Adipocyte (in vitro differentiated cells): ENCODE data around the gene SLC4A9.

Experiments used
- DNase-seq: peaks from one replicate; pipeline ENCODE4 v3.0.0-alpha.2; 2015; ENCODE audit warnings: low read depth
- H3K27me3 ChIP-seq: replicated peaks from 2 replicates; pipeline ENCODE4 v1.7.0; 2013; ENCODE audit warnings: mild to moderate bottlenecking, low read length, moderate library complexity; ENCODE audit not compliant: control insufficient read depth, insufficient read depth
- H3K36me3 ChIP-seq: 2 replicates; pipeline ENCODE4 v1.7.0; 2013; ENCODE audit warnings: low read length, mild to moderate bottlenecking, moderate library complexity; ENCODE audit not compliant: control insufficient read depth, insufficient read depth, severe bottlenecking
- H3K4me1 ChIP-seq: 2 replicates; pipeline ENCODE4 v1.7.0; 2013; ENCODE audit warnings: mild to moderate bottlenecking, low read length, moderate library complexity; ENCODE audit not compliant: control insufficient read depth, insufficient read depth
- H3K4me3 ChIP-seq: 2 replicates; pipeline ENCODE4 v1.7.0; 2013; ENCODE audit warnings: mild to moderate bottlenecking, low read length, moderate library complexity
- H3K9ac ChIP-seq: 2 replicates; pipeline ENCODE4 v1.7.0; 2013; ENCODE audit warnings: mild to moderate bottlenecking, low read length, moderate library complexity
- H3K9me3 ChIP-seq: 2 replicates; pipeline ENCODE4 v1.7.0; 2013; ENCODE audit warnings: mild to moderate bottlenecking, low read length, moderate library complexity; ENCODE audit not compliant: control insufficient read depth

Gene SLC4A9

GRCh38 chr5:140349244-140349643 lies 10.8 kb upstream of the SLC4A9 start:
- H3K4me1 ChIP-seq: peaks cover 23% of the 10 kb centered on the region
- H3K4me3 ChIP-seq: no peak overlapping the region
- H3K9ac ChIP-seq: no peak overlapping the region
- H3K27me3 ChIP-seq: no peaks in the 10 kb centered on the region
- H3K9me3 ChIP-seq: no peaks in the 10 kb centered on the region
- peak; percentile 21 for DNase-seq
- no peaks in the 10 kb centered on the region for H3K36me3 ChIP-seq

GRCh38 chr5:140351609-140352334 lies 8.2 kb upstream of the SLC4A9 start:
- H3K4me1 ChIP-seq: peaks cover 13% of the 10 kb centered on the region
- no peak overlapping the region for H3K9ac ChIP-seq
- no peaks in the 10 kb centered on the region for H3K9me3 ChIP-seq
- H3K27me3 ChIP-seq: no peaks in the 10 kb centered on the region
- no peaks in the 10 kb centered on the region for H3K36me3 ChIP-seq
- DNase-seq: peak; percentile 93
- H3K4me3 ChIP-seq: no peak overlapping the region

GRCh38 chr5:140355546-140355945 lies 4.4 kb upstream of the SLC4A9 start:
- H3K4me1 ChIP-seq: no peaks in the 10 kb centered on the region
- no peak overlapping the region for H3K9ac ChIP-seq
- DNase-seq: no peak
- H3K4me3 ChIP-seq: no peak overlapping the region
- H3K9me3 ChIP-seq: no peaks in the 10 kb centered on the region
- H3K36me3 ChIP-seq: no peaks in the 10 kb centered on the region
- no peaks in the 10 kb centered on the region for H3K27me3 ChIP-seq

GRCh38 chr5:140356853-140357725 lies 2.9 kb upstream of the SLC4A9 start:
- Histone ChIP-seq H3K27me3 (no peaks in the 10 kb centered on the region), H3K4me1 (no peaks in the 10 kb centered on the region), H3K9ac (no peak overlapping the region), H3K4me3 (no peak overlapping the region), H3K36me3 (no peaks in the 10 kb centered on the region), H3K9me3 (no peaks in the 10 kb centered on the region)
- DNase-seq: no peak

- DNase-seq: peak; percentile 96
- H3K4me3 ChIP-seq: peak overlapping the region; percentile 61
Measured at GRCh38 chr5:140357726-140358093, 2.3 kb upstream of the SLC4A9 start.

GRCh38 chr5:140358738-140359310 lies 1.2 kb upstream of the SLC4A9 start:
- peak; percentile 68 for DNase-seq
- H3K36me3 ChIP-seq: no peaks in the 10 kb centered on the region
- H3K4me1 ChIP-seq: peaks cover 4% of the 10 kb centered on the region
- no peak overlapping the region for H3K4me3 ChIP-seq
- H3K9me3 ChIP-seq: no peaks in the 10 kb centered on the region
- no peak overlapping the region for H3K9ac ChIP-seq
- no peaks in the 10 kb centered on the region for H3K27me3 ChIP-seq

More at GRCh38 chr5:140357726-140358093, 2.3 kb upstream of the SLC4A9 start:
- Histone ChIP-seq H3K9me3 (no peaks in the 10 kb centered on the region), H3K4me1 (no peaks in the 10 kb centered on the region), H3K36me3 (no peaks in the 10 kb centered on the region), H3K9ac (no peak overlapping the region), H3K27me3 (no peaks in the 10 kb centered on the region)

GRCh38 chr5:140360681-140361479 lies 886 bp downstream of the SLC4A9 start:
- DNase-seq: no peak
- no peaks in the 10 kb centered on the region for H3K36me3 ChIP-seq
- H3K9me3 ChIP-seq: no peaks in the 10 kb centered on the region
- H3K9ac ChIP-seq: no peak overlapping the region
- H3K4me3 ChIP-seq: no peak overlapping the region
- peaks cover 4% of the 10 kb centered on the region for H3K27me3 ChIP-seq
- peaks cover 4% of the 10 kb centered on the region for H3K4me1 ChIP-seq

- H3K4me3 ChIP-seq: no peak overlapping the region
- H3K4me1 ChIP-seq: peaks cover 4% of the 10 kb centered on the region
- peaks cover 4% of the 10 kb centered on the region for H3K27me3 ChIP-seq
- no peaks in the 10 kb centered on the region for H3K9me3 ChIP-seq
- no peaks in the 10 kb centered on the region for H3K36me3 ChIP-seq
- DNase-seq: no peak
- H3K9ac ChIP-seq: no peak overlapping the region
Measured at GRCh38 chr5:140361901-140362300, 1.9 kb downstream of the SLC4A9 start.

- Histone ChIP-seq H3K9me3 (no peaks in the 10 kb centered on the region), H3K36me3 (no peaks in the 10 kb centered on the region), H3K27me3 (peaks cover 4% of the 10 kb centered on the region), H3K9ac (no peak overlapping the region), H3K4me3 (no peak overlapping the region), H3K4me1 (peaks cover 4% of the 10 kb centered on the region)
- DNase-seq: no peak
Measured at GRCh38 chr5:140362311-140362710, 2.3 kb downstream of the SLC4A9 start.

- DNase-seq: peak; percentile 83
- Histone ChIP-seq H3K9ac (peak overlapping the region; percentile 30), H3K36me3 (no peaks in the 10 kb centered on the region), H3K4me3 (peak overlapping the region; percentile 69), H3K27me3 (peaks cover 4% of the 10 kb centered on the region), H3K4me1 (peaks cover 4% of the 10 kb centered on the region), H3K9me3 (no peaks in the 10 kb centered on the region)
Measured at GRCh38 chr5:140362875-140363630, 3.1 kb downstream of the SLC4A9 start.
